HG02798 (cell line): ENCODE measurements around the gene CENPU.

Source experiments
- ATAC-seq: cut with Tn5 transposase; IDR thresholded peaks from one replicate; pipeline ENCODE4 v1.9.1; 2021; ENCODE audit warnings: mild to moderate bottlenecking; ENCODE audit not compliant: unreplicated experiment, poor library complexity

Gene CENPU

DNA sequence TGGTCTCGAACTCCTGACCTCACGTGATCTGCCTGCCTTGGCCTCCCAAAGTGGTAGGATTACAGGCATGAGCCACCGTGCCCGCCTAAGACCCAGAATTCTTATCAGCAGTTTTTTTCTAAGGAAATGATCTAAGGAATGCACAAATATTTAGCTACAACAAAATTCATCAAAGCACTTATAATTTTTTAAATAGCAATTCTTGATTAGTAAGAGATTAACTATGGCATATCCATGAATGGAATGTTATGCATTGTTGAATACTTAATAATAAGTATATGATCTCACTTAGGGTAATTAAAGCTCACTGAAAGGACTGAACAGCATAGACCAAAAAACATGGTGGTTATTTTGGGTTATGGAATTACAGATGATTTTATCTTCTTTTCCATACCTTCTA lies 18.4 kb downstream of the CENPU start:
- no peak for ATAC-seq

DNA sequence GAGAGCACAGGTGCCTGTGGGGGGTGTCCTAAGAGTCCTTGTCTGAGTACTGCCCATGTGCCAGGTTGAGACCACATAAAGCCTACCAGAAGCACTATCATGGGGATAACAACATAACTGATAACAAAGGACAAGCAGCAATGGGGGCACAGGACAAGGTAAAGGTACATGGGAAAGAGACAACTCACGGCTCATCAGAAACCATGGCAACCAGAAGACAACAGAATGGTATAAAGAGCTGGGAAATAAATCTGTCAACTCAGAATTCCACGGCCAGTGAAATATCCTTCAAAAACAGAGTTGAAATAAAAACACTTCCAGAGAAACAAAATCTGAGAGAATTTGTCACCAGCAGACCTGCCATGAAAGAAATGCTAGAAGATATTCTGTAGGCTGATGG lies 20.0 kb downstream of the CENPU start:
- no peak for ATAC-seq

DNA sequence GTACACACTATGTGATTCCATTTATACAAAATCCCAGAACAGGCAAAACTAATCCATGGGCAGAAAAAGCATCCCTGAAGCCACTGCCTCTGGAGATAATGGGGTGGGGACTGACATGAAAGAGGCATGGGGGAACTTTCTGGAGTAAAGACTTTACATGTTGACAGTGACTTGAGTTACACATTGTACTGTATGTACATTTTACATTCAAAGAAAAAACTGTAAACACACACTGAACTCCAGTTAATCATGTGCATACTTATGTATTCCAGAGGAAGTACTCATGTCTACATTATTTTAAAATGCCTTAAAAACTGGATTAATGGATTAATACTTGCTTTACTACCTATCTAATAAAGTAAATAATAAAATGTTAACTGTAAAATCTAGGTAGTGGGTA lies 21.6 kb downstream of the CENPU start:
- ATAC-seq: no peak

DNA sequence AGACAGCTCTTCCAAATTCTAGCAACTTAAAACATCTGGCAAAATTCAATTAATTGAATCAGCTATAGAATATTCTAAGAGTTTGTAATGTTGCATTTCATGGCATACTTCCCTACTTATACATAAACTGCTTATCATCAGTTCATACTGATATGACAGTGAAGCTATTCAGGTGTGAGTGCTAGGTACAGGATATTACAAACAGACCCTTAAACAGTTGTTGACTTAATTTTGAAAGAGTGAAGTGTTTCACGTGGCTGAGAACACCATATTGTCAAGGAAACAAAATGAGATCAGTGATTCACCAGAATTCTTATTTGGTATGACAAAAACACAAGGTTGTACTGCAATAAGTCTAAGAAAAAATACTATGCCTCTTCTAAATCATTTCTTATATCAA lies 27.4 kb downstream of the CENPU start:
- ATAC-seq: no peak

DNA sequence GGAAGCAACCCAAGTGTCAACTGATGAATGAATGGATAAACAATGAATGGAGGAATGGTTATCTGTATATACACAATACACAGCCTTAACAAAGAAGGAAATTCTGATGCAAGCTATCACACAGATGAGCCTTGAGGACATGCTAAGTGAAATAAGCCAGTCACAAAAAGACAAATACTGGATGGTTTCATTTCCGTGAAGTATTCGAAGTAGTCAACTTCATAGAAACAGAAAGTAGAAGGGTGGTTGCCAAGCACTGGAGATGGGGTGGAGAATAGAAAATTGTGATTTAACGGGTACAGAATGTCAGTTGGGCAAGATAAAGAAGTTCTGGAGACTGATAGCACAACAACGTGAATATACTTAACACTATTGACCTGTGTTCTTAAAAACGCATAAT lies 28.2 kb downstream of the CENPU start:
- peak; percentile 69 for ATAC-seq

DNA sequence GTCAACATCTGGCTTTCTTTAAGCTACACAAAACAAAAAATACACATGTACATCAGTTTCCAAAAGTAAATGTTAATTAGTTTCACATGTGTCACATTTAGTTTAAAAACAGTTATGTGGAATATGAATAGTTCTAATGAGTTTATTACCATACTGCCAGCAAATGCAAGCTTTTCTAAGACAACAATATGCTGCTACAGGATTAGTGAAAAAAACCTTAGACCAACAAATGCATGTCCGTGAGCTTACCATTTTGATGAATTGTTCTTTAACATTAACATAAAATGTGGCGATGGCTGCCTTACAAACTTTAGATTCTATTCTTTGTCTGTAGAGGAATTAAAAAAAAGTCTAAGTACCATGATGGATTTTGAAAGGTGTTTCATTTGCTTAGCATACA lies 31.8 kb downstream of the CENPU start:
- no peak for ATAC-seq

DNA sequence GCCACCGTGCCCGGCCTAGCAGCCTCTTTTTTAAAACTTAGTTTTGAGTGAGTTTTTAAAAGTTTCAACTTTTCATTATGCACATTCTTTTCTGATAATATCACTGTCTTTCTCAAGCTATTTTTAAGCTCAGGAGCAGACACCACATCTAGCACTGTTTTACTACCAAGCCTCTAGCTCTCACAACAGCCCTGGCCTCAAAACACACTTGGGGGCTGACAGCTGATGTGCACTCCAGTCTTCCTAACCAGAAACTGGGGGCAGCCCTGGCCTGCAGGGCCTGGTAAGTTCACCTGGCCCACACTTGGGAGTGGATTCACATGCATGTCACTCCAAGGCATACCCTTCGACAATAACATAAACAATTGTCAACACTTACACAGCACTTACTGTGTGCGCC lies 34.0 kb downstream of the CENPU start:
- ATAC-seq: no peak

DNA sequence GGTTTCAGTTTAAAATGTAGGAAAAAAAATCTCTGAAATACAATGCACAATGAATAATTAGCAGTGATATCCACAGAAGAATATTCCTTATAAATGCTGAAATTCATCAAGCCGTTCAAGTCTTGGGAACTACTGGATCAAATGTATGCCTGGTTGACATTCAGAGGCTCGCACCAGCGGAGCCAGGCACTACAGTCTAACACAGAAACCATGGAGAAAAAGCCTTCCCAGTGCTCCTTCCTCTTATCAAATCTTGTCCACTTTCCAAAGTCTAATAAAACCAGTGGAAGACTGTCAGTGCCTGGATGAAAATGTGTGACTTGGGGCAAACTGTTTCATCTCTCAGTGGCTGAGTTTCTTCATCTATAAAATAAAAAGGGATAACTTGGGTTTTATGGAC lies 35.9 kb downstream of the CENPU start:
- ATAC-seq: no peak

DNA sequence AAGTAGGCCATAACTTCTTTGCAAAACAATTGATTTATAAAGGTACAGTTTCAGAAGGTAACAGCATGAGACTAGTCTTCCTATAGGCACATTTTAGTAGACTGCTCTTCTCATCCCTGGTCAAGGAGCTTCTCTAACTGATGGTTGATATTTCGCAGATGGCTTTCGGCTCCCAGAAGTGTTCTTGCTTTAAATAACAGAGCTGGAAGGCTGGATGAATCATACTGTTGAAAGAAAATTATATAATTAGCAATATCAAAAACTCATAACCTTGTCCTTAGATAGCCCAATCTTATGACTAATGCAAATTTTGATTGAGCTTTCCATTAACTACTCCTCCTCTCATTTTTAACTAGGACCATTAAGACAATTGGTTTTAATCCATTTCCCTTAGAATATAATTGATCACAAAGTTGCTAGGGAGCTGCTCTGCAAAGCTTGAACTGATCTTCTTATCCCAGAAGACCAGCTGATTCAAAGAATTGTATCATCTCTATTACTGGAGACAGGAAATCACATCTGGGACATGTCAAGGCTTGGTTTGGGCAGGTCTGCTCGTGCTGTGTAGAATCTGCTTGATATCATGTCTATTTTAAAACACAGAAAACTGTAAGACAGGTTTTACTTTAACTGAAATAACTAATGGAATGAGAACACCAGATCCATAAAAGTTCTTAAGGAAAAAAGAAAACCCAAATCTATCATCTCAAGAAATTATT lies 38.6 kb downstream of the CENPU start:
- no peak for ATAC-seq

DNA sequence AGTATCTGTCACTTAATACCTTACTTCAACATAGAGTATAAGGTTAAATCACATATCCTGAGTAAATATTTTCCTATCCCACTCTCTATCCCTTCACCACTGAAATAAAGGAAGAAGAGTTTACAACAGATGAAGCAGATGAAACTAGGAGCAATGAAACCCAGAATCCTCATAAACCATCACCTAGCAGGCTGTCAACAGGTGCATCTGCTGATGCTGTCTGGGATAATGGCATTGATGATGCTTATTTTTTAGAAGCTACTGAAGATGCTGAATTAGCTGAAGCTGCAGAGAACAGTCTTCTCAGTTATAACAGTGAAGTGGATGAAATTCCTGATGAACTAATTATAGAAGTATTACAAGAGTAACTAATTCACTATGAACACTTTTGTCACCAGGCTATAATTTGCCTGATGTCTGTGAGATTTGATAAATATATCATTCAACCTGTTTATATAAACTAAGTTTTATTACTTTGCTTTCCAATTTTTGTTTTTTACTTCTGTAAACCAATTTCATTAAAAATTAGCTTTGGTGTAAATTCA lies 39.4 kb downstream of the CENPU start:
- no peak for ATAC-seq

DNA sequence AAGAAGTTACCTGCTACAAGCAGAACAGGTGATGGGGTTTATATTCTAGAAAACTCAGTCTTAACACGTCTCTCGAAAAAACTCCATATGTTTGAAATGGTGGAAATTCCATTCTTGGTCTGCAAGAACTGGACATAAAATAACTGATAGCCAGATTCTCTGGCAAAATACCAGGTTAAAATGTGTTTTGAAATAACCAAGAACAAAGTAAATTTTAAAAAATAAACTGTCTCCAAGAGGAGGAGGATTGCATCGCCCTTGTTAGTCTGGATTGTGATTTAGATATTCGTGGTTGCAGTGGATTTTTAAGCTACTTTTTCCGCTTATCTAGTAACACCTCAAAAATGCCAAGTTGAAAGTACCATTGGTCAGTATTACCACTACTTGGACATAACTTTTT lies 40.8 kb downstream of the CENPU start:
- no peak for ATAC-seq

DNA sequence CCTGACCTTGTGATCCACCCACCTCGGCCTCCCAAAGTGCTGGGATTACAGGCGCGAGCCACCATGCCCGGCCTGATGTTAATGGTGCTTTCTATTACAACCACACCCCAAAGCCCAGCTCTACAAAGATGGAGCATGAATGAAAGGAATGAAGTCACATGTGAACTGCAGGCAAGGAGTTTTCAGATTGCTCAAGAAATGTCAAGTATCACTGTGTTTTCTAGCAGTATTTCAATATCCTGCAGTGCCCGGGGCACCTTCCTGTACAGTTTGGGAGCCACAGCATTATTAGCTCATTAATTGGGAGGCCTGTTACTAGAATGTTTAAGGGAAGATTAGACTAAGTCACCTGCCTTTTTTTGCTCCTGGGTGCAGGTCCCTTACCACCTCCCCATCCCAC lies 44.2 kb downstream of the CENPU start:
- ATAC-seq: no peak

DNA sequence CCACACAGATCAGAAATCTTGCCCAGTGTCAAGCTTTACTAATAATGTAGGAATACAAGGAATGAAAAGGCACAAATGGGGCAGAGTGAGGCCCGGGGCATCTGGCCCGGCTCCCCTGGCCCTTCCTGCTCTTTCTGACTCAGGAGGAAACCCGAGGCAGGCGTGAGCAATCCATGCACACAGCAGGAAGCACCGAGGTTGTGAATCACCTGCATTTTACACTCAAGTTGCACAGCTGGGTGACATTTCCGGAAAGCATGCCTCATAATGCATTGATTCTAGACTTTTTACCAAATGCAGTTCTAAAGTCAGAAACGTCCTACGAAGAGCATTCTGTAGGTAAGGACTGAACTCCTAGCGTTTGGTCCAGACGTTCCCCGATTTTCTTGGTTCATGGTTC lies 45.4 kb downstream of the CENPU start:
- no peak for ATAC-seq

DNA sequence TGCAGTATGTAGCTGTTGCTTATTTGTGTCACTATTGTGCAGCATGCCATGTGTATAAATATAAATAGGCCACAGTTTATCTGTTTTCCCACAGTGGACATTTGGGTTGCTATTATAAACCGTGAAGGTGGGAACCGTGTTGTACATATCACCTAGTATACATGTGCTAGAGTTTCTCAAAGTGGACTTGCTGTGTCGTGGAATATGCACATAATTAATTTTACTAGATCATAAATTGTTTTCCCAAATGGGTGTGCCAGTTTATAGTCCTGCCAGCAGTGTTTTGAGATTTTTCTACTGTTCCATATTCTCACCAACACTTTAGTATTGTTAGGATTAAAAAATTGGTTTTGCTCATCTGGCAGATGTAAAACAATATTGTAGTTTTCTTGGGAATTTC lies 45.9 kb downstream of the CENPU start:
- no peak for ATAC-seq

DNA sequence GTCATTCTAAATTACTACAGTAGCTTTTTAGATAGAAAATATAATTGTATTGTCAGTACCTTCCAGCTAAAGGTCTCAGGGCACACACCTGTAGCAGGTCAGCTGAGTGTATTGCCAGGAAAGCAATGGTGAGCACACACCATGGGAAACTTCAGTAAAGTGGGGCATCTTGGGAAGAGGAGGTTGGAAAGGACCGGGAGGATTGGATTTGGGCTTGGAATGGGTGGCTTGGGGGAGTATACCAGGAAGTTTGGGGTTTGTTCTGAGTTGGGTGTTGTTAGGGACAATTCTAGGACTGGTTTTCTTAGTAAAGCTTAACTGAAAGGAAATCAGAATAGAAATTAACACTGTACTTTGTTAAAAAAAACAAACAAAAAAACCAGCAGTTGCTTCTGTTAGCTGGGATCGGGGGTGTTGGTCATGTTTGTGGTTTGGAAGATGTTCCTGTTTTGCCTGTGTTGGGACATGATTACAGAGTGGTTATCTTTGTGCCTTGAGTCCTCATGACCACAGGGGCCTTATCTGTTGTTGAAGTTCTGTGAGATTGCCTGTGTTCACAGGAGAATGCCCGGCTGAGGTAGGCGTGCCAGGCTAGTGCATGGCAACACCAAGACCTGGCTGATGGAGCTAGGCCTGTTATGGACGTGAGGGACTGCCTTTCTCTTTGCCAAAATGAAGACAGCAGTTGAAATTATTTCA lies 49.3 kb downstream of the CENPU start:
- no peak for ATAC-seq

DNA sequence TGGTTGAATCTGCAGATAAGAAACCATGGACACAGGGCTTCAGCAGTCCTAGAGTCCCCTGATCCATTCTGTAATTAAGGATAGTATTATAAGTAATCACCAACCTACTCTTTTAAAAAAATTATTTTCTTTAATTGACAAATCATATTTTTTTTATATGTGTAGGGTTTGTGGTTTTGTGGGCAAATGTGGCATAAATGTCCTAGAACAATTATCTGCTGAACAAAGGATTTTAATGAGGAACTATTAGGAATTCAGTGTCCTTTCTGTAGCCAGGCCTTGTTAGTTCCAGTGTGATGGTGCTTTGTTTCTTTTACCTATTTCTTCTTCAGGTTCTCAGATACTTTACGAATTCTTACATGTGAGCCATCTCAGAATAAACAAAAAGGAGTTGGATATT lies 52.0 kb downstream of the CENPU start:
- ATAC-seq: no peak

DNA sequence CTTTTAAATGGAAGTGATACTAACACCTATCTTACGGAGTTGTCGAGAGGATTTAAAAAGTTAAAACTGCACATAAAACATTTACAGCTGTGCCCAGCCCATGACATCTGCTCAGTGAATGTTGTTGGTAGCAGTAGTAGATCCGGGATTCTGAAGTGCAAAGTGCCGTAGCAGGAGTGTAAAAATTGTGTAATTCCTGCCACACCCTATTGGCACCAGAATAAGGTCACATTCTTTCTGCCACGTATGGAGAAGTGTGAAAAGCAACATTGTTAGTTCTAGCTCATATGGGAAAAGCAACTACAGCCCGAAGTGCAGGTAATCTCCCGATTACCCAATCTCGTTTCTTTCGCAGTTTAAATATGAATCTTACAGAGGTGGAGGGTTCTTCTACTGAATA lies 53.2 kb downstream of the CENPU start:
- ATAC-seq: no peak

DNA sequence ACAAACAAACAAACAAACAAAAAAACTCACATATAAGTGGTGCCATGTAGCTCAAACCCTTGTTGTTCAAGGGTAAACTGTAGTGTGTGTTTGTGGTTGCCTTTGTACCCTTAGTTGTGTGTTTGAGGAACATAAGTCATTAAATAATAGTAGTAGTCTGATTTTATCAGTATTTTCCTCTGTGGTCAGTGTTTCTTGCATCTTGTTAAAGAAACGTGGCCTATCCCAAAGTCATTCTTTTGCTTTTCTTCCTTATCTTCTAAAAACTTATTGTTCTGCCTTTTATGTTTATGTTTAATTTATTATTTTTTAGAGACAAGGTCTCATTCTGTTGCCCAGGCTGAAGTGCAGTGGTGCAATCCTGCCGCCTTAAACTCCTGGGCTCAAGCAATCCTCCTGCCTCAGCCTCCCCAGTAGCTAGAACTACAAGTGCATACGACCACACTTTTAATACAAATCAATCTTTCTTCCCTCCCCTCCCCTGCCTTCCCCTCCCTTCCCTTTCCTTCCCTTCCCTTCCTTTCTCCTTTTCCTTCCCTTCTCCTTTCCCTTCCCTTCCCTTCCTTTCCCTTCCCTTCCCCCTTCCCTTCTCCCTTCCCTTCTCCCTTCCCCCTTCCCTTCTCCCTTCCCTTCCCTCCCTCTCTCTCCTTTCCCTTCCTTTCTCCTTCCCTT lies 57.9 kb downstream of the CENPU start:
- ATAC-seq: no peak

DNA sequence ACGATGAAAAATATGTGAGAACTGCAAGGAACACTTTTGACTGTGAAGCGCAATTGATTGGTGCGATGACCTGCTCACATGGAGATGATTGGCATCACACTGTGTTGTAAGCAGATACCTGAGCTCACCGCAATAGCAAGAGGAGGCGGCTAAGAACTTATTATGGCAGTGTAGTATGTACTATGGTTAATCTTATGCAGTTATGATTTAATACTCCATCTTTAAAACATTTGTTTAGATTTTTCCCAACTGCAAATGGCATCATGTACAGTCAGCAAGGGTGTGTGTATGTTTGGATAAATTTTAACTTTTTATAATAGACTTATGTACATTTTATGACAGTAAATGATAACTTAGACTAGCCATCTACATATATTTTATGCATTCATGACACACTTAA lies 58.9 kb downstream of the CENPU start:
- ATAC-seq: no peak

DNA sequence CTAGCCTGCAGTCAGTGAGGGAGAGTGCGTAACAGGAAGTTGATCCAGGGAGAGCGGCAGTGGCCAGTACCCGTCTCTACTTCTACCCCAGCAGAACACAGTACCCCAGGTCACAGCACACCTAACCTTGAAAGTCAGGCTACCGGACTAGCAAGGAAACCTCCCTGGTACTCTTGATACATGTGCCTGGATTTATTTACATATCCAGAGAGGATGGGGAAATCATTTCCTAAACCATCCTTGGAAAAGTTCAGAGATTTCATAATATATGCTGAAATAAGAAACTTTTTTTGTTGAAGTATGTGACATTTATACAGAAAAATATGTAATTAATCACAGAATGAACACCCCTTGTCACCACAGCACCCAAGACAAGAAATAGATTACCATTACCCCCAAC lies 59.9 kb downstream of the CENPU start:
- no peak for ATAC-seq

DNA sequence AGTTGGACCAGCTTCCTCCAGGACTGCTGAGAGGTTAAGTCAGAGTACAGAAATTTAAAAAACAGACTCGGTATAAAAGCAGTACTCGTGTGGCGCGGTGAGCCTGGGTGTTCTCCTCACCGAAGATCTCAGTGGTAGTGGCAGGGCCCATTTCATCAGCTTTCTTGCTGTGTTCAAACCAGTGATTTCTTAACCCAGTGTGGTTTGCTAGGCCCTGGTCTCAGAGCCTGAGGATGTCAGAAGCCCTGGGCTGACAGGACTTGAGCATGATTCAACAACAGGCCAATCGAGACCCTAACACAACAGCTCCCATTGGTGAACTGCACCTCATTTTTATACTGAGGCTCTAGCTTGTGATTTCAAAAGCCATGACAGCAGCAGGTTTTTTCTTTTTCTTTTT lies 61.2 kb downstream of the CENPU start:
- ATAC-seq: no peak
